NCI-H82 treated with DMSO at 0.1 percent for 48 hours (cell line): ENCODE measurements around the gene TEPSIN.
A peak's percentile ranks its signal among the peaks of the same experiment; 100 is the strongest.

Experiments used
- DNase-seq: peaks from one replicate; lab custom pipeline; 2025; ENCODE audit not compliant: unreplicated experiment; lab: John Stamatoyannopoulos, UW

TEPSIN gene

GRCh38 chr17:81222906-81223761 is 15.7 kb downstream of the TEPSIN start, which contains the start of gene CEP131:
Gene CEP131 (minus strand): TSS chr17:81222965. CDS start chr17:81220056, 2,909 bp downstream.
- DNase-seq, result peak; percentile 91

DNA sequence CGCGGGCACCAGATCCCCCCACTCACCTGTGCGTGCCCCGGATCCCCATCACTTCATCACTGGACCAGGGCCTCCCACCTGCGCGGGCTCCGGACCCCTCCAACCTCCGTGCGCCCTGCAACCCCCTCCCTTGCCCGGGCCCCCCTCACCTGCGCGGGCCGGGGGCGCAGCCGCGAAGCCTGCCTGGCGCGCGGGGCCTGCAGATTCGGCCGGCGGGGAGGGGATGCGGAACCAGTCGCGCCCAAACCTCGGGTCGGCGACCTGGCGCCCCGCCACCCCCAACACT is 16.3 kb downstream of the TEPSIN start:
- DNase-seq, result no peak

DNA sequence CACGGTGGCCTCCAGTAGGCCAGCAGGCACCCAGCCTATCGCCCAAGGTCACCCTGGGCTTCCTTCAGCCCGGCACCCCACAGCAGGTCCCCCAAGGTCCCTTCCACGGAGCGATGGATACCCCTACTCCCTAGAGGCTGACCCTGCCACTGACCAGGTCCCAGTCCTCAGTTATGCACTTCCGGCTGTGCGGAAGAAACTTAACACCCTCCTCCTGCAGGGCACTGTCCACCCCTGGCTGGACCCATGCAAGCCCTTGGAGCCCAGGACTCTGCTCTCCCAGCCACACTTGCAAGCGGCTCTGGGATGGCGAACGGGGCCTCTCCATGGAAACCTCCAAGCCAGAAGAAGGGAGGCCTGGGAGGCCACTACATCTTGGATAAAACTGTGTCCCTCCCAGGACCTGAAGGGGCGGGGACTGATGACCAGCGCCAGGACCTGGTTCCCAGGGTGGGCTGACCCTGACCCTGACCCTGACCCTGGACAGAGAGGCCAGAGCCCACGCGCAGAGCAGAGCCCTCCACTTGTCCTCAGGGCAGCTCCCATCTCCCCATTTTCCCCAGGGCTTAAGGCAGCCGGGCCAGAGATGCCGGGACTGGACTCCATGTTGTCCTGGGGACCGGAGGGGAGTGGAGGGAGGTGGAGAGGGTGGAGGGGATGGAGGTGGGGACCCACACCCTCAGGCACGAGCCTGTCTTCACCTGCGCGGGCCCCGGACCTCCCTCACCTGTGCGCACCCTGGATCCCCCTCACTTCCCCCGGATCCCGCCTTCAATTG is 16.8 kb downstream of the TEPSIN start:
- DNase-seq, result no peak

DNA sequence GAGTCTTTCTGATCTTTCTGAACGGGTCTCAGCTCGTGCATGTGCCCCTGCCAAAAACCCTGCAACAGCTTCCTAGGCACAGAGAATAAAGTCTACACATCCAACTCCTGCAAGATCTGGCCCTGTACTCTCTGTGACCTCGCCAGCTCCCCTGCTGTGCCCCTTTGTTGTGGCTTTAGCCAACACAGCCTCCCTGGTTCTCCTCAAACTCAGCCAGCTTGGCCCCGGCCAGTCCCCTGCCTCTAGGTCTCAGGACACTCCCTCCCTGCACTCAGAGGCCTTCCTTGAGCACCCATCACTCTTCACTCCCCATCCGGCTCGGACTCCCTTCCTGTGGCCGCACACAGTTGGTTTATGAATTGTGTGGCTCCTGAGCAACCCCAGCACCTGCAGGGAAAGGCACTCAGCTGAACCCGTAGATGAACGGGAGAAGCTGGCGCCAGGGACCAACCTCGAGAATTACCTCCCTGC is 17.4 kb downstream of the TEPSIN start:
- DNase-seq, result no peak

- DNase-seq, result no peak
These were observed 19.2 kb downstream of the TEPSIN start for GRCh38 chr17:81219476-81220180.

DNA sequence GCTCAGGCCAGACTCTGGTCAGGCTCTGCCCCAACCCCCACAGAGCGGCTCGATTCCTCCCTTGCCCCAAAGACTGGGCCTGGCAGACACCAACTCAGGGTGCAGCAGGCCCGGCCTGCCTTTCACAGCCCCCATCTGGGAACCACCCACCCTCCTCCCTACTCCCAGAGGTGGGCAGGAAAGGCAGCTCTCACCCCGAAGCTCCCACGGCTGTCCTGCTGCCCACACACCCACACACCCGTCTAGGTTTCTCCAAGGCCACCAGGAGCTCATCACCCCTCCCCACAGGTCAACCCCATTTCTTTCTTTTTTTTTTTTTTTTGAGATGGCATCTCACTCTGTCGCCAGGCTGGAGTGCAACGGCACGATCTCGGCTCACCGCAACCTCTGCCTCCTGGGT is 19.9 kb downstream of the TEPSIN start:
- no peak for DNase-seq

DNA sequence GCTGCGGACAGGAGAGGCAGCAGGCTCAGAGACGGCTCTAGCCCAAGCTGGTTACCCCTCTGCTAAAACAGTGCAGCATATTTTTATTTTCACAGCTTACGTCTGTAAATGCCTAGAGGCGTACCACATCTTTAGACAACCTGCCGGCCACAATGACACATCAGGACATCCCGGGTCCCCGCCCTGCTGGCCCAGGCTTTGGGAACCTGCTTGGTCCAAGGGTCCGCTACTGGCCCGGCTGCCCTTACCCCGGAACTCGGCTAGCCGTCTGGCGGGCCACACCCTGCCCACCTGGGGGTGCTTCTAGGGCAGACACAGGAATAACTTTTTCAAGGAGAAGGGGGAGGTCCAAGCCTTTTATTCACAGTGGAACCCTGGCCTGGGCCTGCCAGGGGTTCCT is 20.4 kb downstream of the TEPSIN start:
- no peak for DNase-seq

GRCh38 chr17:81217491-81217890 is 21.4 kb downstream of the TEPSIN start:
- no peak for DNase-seq

DNA sequence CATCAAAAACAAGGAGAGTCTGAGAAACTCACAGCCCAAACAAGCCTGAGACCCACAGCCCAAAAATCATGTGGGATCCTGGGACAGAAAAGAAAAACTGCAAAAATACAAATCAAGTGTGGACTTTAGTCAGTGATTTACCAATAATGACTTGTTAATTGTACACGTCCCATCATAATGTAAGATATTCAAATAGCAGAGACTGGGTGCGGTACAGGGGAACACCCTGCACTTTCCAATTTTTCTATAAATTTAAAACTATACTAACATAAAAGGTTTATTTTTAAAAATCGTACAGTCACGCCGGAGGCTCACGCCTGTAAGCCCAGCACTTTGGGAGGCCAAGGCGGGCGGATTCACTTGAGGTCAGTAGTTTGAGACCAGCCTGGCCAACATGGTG is 24.9 kb downstream of the TEPSIN start:
- no peak for DNase-seq

- DNase-seq, result no peak
These were observed 26.5 kb downstream of the TEPSIN start for GRCh38 chr17:81212365-81212764.

- no peak for DNase-seq
These were observed 28.0 kb downstream of the TEPSIN start for GRCh38 chr17:81210868-81211267.

DNA sequence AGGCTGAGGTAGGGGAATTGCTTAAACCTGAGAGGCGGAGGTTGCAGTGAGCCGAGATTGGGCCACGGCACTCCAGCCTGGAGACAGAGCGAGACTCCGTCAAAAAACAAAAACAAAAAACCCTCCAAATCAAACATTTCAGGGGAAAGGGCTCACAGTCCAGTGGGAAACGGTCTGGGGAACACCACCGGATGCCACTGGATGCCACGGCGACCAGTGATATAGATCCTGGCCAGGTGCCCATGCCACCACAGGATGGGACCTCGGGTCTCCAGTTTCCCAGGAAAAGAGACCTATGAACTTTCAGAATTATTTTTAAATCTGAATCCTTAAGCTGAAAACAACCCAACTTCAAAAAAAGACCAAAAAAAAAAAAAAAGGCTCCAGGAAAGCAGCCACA is 28.4 kb downstream of the TEPSIN start:
- DNase-seq, result no peak

- DNase-seq, result no peak
These were observed 29.7 kb downstream of the TEPSIN start for GRCh38 chr17:81209141-81209540.

GRCh38 chr17:81208651-81209050 is 30.2 kb downstream of the TEPSIN start:
- DNase-seq, result no peak

- DNase-seq, result no peak
These were observed 31.0 kb downstream of the TEPSIN start for GRCh38 chr17:81207610-81208581.

- DNase-seq, result no peak
These were observed 32.2 kb downstream of the TEPSIN start for GRCh38 chr17:81206657-81207056.

GRCh38 chr17:81206166-81206565 is 32.7 kb downstream of the TEPSIN start:
- no peak for DNase-seq

GRCh38 chr17:81204578-81204977 is 34.3 kb downstream of the TEPSIN start:
- no peak for DNase-seq

DNA sequence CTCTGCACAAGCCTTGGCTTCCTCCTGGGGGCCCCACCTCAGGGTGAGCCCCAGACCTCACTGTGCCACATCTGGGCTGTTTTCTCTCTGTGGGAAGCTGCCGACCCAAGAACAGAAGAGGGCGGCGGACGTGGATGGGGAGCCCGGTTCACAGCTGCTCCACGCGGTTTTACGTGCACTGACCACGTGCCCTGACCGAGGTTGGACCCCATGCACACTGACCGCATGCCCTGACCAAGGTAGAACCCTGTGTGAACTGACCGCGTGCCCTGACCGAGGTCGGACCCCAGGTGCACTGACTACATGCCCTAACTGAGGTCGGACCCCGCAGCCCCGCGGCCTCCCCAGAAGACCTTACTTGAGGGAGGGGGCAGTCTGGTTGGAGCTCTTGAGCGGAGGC is 35.7 kb downstream of the TEPSIN start:
- DNase-seq, result no peak

DNA sequence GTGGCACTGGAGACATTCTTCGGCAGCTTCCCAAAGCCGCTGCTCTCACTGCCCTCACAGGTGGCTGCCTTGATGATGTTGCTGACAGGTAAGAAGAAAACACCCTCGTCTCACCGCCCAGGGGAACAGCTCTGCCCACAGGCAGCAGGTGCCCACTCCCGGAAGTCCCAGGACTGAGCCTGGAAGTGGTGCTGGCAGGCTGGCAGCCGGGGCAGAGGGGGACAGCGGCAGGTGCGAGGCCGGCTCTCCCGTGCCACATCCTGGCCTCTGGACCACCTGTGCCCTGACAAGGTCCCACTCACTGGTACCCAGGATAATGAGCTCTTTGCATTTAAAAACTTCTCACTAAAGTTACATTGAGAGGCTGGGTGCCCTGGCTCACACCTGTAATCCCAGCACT is 36.5 kb downstream of the TEPSIN start:
- no peak for DNase-seq
